C4-2B (cell line): ENCODE results near the gene NEGR1.

Source experiments
- CTCF ChIP-seq: fragments of 450-650 bp; conservative IDR thresholded peaks from 2 replicates; pipeline ENCODE4 v1.5.1; 2017; ENCODE audit warnings: mild to moderate bottlenecking
- ZFX ChIP-seq: fragments of 450-650 bp; IDR thresholded peaks from 2 replicates; pipeline ENCODE4 v1.6.1; 2017

DNA sequence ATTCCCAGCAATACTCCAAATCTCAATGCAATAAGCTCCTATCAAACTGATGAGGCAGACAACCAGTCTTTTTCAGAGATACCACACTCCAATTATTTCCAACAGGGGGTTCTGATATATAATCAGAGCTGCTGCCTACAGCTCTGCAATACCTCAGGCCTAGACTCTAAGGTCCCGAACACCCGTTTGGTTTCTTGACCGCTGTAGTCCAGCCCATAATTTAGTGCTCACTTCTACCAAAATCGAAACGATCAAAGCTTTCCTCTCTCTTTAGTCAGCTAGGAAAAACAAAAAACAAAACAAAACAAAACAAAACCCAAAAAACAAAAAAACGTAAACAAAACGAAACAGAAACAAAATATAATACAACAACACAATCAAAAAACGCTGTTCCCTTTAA, 453.0 kb downstream of the NEGR1 start:
- no peak for TF ChIP-seq CTCF
- no peak for TF ChIP-seq ZFX
